Mammary epithelial cell (primary cell): ENCODE data around the gene IFT122.

ENCODE experiments used
- EZH2 ChIP-seq: IDR thresholded peaks from 2 replicates; pipeline ENCODE4 v1.6.1; 2012; ENCODE audit warnings: low read length, inconsistent platforms, borderline replicate concordance
- TF ChIP-seq, protein P1 (sequence below), 2 donors: IDR thresholded peaks in 1 of 2; conservative IDR thresholded peaks in 1 of 2; 2 replicates each; pipeline ENCODE4 v1.5.1; 2011 to 2012; ENCODE audit warnings: inconsistent platforms in 2 of 2, low read length in 2 of 2, mild to moderate bottlenecking in 2 of 2, control low read depth in 1 of 2, low read depth in 1 of 2; ENCODE audit not compliant: insufficient read depth in 1 of 2; ENCODE audit errors: extremely low read depth in 1 of 2

GRCh38 chr3:129528589-129529100 is 88.6 kb downstream of the IFT122 start, which contains the start of gene RHO:
- TF ChIP-seq, protein P1, sequence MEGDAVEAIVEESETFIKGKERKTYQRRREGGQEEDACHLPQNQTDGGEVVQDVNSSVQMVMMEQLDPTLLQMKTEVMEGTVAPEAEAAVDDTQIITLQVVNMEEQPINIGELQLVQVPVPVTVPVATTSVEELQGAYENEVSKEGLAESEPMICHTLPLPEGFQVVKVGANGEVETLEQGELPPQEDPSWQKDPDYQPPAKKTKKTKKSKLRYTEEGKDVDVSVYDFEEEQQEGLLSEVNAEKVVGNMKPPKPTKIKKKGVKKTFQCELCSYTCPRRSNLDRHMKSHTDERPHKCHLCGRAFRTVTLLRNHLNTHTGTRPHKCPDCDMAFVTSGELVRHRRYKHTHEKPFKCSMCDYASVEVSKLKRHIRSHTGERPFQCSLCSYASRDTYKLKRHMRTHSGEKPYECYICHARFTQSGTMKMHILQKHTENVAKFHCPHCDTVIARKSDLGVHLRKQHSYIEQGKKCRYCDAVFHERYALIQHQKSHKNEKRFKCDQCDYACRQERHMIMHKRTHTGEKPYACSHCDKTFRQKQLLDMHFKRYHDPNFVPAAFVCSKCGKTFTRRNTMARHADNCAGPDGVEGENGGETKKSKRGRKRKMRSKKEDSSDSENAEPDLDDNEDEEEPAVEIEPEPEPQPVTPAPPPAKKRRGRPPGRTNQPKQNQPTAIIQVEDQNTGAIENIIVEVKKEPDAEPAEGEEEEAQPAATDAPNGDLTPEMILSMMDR (conservative IDR thresholded peaks at IDR 0.05 in 1 of 2, IDR thresholded peaks at IDR 0.05 in 1 of 2; ENCODE audit: extremely low read depth in 1 of 2, insufficient read depth in 1 of 2, low read depth in 1 of 2, low read length in 2 of 2) = no peak
- TF ChIP-seq EZH2 = no peak
